GM12878 (cell line): ENCODE results near the gene RDH12. TPM values are rescaled to one million over a fixed set of nuclear protein-coding genes. Genes with fewer than 3 reads are reported as not detected.

Experiments used
- ATAC-seq: fragments of 200-7000 bp; cut with Tn5 transposase; 3 replicates; pipeline ENCODE4 v1.9.1; 2020; ENCODE audit warnings: mild to moderate bottlenecking, moderate library complexity
- BruUV-seq: library from RNA; stranded (reverse); fragments of 400-500 nt; replicated peaks from 2 replicates; lab custom pipeline; 2021; lab: Mats Ljungman, UMichigan
- CTCF ChIA-PET: fragments of 300-600 bp; sonication (Branson Sonifier 250); formaldehyde crosslinking; extraction: SDS; loops from one replicate; lab custom pipeline; 2021; ENCODE audit warnings: inconsistent platforms; lab: Yijun Ruan, JAX
- POLR2A ChIA-PET: fragments of 350-600 bp; formaldehyde crosslinking; extraction: SDS; loops from one replicate; lab custom pipeline; 2021; ENCODE audit warnings: inconsistent platforms; lab: Charles Lee
- RAD21 ChIA-PET: fragments of 300-600 bp; sonication (Branson Sonifier 250); formaldehyde crosslinking; loops from one replicate; lab custom pipeline; 2023; ENCODE audit warnings: antibody characterized with exemption; ENCODE audit not compliant: unreplicated experiment; lab: Charles Lee
- SMC1A ChIA-PET: fragments of 300-600 bp; sonication (Branson Sonifier 250); formaldehyde crosslinking; loops from one replicate; lab custom pipeline; 2023; ENCODE audit not compliant: unreplicated experiment, uncharacterized antibody; lab: Charles Lee
- DNase-seq: peaks from one replicate; pipeline ENCODE4 v3.0.0-alpha.2; 2011; ENCODE audit warnings: low read depth, low spot score
- FAIRE-seq: peaks from 3 replicates; lab custom pipeline; 2011; peaks lifted over from hg19 to GRCh38; lab: Jason Lieb, UNC
- H2AFZ ChIP-seq: 2 replicates; pipeline ENCODE4 v1.6.0; 2011; ENCODE audit warnings: low read depth, low read length, control low read depth; ENCODE audit not compliant: control insufficient read depth
- H3K27ac ChIP-seq: 2 replicates; pipeline ENCODE4 v1.5.1; 2011; ENCODE audit warnings: control low read depth; ENCODE audit not compliant: control insufficient read depth, insufficient read depth
- H3K27me3 ChIP-seq, 2 experiments: replicated peaks in 1 of 2; 2 replicates each; pipeline versions ENCODE4 v1.6.0 to v1.6.1; 2011; ENCODE audit warnings: low read length in 1 of 2; ENCODE audit not compliant: control insufficient read depth in 2 of 2, insufficient read depth in 2 of 2
- H3K36me3 ChIP-seq, 2 experiments: 2 replicates each; pipeline ENCODE4 v1.5.1; 2011; ENCODE audit warnings: low read length in 1 of 2; ENCODE audit not compliant: control insufficient read depth in 2 of 2, insufficient read depth in 2 of 2
- H3K4me1 ChIP-seq: 2 replicates; pipeline ENCODE4 v1.6.1; 2011; ENCODE audit warnings: mild to moderate bottlenecking, low read length, moderate library complexity, mixed read lengths; ENCODE audit not compliant: control insufficient read depth, insufficient read depth
- H3K4me2 ChIP-seq: 2 replicates; pipeline ENCODE4 v1.6.0; 2011; ENCODE audit warnings: control low read depth; ENCODE audit not compliant: control insufficient read depth, insufficient read depth
- H3K4me3 ChIP-seq: fragments of 200-600 bp; sonication (generic); 2 replicates; pipeline ENCODE4 v1.5.1; 2016
- H3K79me2 ChIP-seq: 2 replicates; pipeline ENCODE4 v1.6.0; 2011; ENCODE audit warnings: low read length; ENCODE audit not compliant: control insufficient read depth, insufficient read depth
- H3K9ac ChIP-seq: 2 replicates; pipeline ENCODE4 v1.8.0; 2011; ENCODE audit warnings: low read length, control low read depth, mixed read lengths; ENCODE audit not compliant: control insufficient read depth, insufficient read depth
- H3K9me3 ChIP-seq: replicated peaks from 3 replicates; pipeline ENCODE4 v1.5.1; 2011; ENCODE audit warnings: mild to moderate bottlenecking, low read length; ENCODE audit not compliant: control insufficient read depth, insufficient read depth
- H4K20me1 ChIP-seq: 2 replicates; pipeline ENCODE4 v1.6.0; 2011; ENCODE audit not compliant: control insufficient read depth, insufficient read depth
- BHLHE40 ChIP-seq, 2 experiments: fragments of 450-650 bp in 1 of 2; IDR thresholded peaks; 2 replicates each; pipeline ENCODE4 v1.6.1; 2011 to 2017; ENCODE audit warnings: low read depth in 2 of 2, borderline replicate concordance in 1 of 2, improper control_type of control experiment in 1 of 2, low read length in 1 of 2, mild to moderate bottlenecking in 1 of 2
- BMI1 ChIP-seq: fragments of 450-650 bp; IDR thresholded peaks from 2 replicates; pipeline ENCODE4 v1.6.1; 2016; ENCODE audit warnings: mild to moderate bottlenecking, moderate library complexity, borderline replicate concordance
- CBFB ChIP-seq: IDR thresholded peaks from 2 replicates; pipeline ENCODE4 v1.6.1; 2016; ENCODE audit warnings: antibody characterized with exemption, low read depth
- E4F1 ChIP-seq: fragments of 450-650 bp; IDR thresholded peaks from 2 replicates; pipeline ENCODE4 v1.6.1; 2018; ENCODE audit warnings: borderline replicate concordance, mild to moderate bottlenecking; ENCODE audit not compliant: partially characterized antibody
- EP300 ChIP-seq, 2 experiments: fragments of 150-350 bp in 1 of 2; IDR thresholded peaks; 2 replicates each; pipeline ENCODE4 v1.6.1; 2011 to 2012; ENCODE audit warnings: low read depth in 2 of 2, low read length in 2 of 2, borderline replicate concordance in 1 of 2, improper control_type of control experiment in 1 of 2, inconsistent platforms in 1 of 2; ENCODE audit not compliant: control insufficient read depth in 1 of 2
- ETV6 ChIP-seq, 2 experiments: fragments of 450-650 bp in 1 of 2; IDR thresholded peaks in 1 of 2; conservative IDR thresholded peaks in 1 of 2; 2 replicates each; pipeline ENCODE4 v1.6.1; 2014; ENCODE audit warnings: antibody characterized with exemption in 1 of 2, borderline replicate concordance in 1 of 2, low read depth in 1 of 2, mild to moderate bottlenecking in 1 of 2, moderate library complexity in 1 of 2
- HSF1 ChIP-seq: fragments of 150-350 bp; IDR thresholded peaks from 2 replicates; pipeline ENCODE4 v1.6.1; 2014; ENCODE audit warnings: mild to moderate bottlenecking, low read depth, low read length
- JUNB ChIP-seq: IDR thresholded peaks from 2 replicates; pipeline ENCODE4 v1.6.1; 2016; ENCODE audit warnings: antibody characterized with exemption, mild to moderate bottlenecking
- MEF2A ChIP-seq: IDR thresholded peaks from 2 replicates; pipeline ENCODE4 v1.6.1; 2011; ENCODE audit warnings: low read depth, mild to moderate bottlenecking, low read length, moderate library complexity; ENCODE audit not compliant: insufficient read depth
- MTA2 ChIP-seq: fragments of 450-650 bp; IDR thresholded peaks from 2 replicates; pipeline ENCODE4 v1.6.1; 2016; ENCODE audit warnings: low read depth, mild to moderate bottlenecking, moderate library complexity
- MXI1 ChIP-seq: fragments of 150-350 bp; IDR thresholded peaks from 2 replicates; pipeline ENCODE4 v1.6.1; 2011; ENCODE audit warnings: low read depth, mild to moderate bottlenecking, inconsistent platforms, low read length, improper control_type of control experiment
- RB1 ChIP-seq: fragments of 450-650 bp; formaldehyde crosslinking; IDR thresholded peaks from 2 replicates; pipeline ENCODE4 v1.6.1; 2017; ENCODE audit warnings: mild to moderate bottlenecking, borderline replicate concordance
- RUNX3 ChIP-seq: IDR thresholded peaks from 2 replicates; pipeline ENCODE4 v1.6.1; 2012; ENCODE audit warnings: low read length, inconsistent platforms
- STAT3 ChIP-seq: IDR thresholded peaks from 2 replicates; pipeline ENCODE4 v1.6.1; 2011; ENCODE audit warnings: low read depth, low read length, improper control_type of control experiment
- WGBS: methylation state at CpG from one replicate; pipeline ENCODE4 v1.1.6; 2016; ENCODE audit warnings: low lambda C conversion rate; ENCODE audit not compliant: insufficient replicate concordance, insufficient coverage; ENCODE audit errors: missing lambda C conversion rate; 5-methylcytosine and 5-hydroxymethylcytosine counted together
- in situ Hi-C: fragments of 300-500 bp; cut with MboI; formaldehyde crosslinking; loops from 9 replicates; pipeline ENCODE4 v1.14.3; 2018; ENCODE audit warnings: mixed read lengths
- intact Hi-C: fragments of 100-400 bp; cut with micrococcal nuclease; formaldehyde crosslinking; loops from one replicate; pipeline ENCODE4 v1.14.2; 2022; ENCODE audit not compliant: unreplicated experiment
- polyA plus RNA-seq, 11 experiments: library from polyadenylated mRNA; depleted of rRNA in 4 of 11; unstranded in 6 of 11; stranded (reverse) in 5 of 11; fragments of >200 nt; fragmentation: Nextera tagmentation in 4 of 11; fragmentation: Illumina TruSeq in 1 of 11; extraction: Ambion mirVana in 4 of 11; extraction: Trizol in 1 of 11; gene quantifications; 1 replicate in 1 of 11; 2 replicates in 10 of 11; pipeline versions ENCODE4 v1.2.1 to v1.2.3, GENCODE V29; 2011 to 2016; ENCODE audit warnings: inconsistent platforms in 2 of 11, missing spikeins in 2 of 11, low read depth in 1 of 11
- total RNA-seq, 4 experiments: library from RNA; depleted of rRNA in 3 of 4; stranded (reverse); fragments of >200 nt in 3 of 4; fragmentation: Illumina TruSeq in 1 of 4; extraction: Trizol in 1 of 4; gene quantifications; 2 replicates each; pipeline versions ENCODE4 v1.2.1 to v1.2.3, GENCODE V29; 2013 to 2021
- TF ChIP-seq, protein P1 (sequence below): fragments of 450-650 bp; IDR thresholded peaks from 2 replicates; pipeline ENCODE4 v1.6.1; 2017; ENCODE audit warnings: mild to moderate bottlenecking, low read depth, inconsistent platforms; ENCODE audit not compliant: poor library complexity, severe bottlenecking

RDH12 gene
- total and polyA plus RNA-seq, 10 of the 15 experiments (the other 5 are each of a cell fraction or from before 2014, with no cell fraction given), result not detected

GRCh38 chr14:67680121-67680602, 21.5 kb upstream of the RDH12 start:
- Histone ChIP-seq H3K4me1 (peaks cover 22% of the 10 kb centered on the region), H3K79me2 (no peaks in the 10 kb centered on the region; the same call in none of the 2 replicates), H3K9ac (no peak overlapping the region), H4K20me1 (no peaks in the 10 kb centered on the region), H3K4me2 (peak overlapping the region; percentile 58), H3K4me3 (peak overlapping the region; percentile 25; the same call in 1 of the 2 replicates), H3K36me3 (peaks cover 4 to 27% of the 10 kb centered on the region in 2 experiments; a peak in 3 of 4 replicates), H2AFZ (no peak overlapping the region), H3K27ac (peak overlapping the region; percentile 58), H3K9me3 (no peaks in the 10 kb centered on the region), H3K27me3 (no peaks in the 10 kb centered on the region)
- FAIRE-seq, result peak; percentile 90
- POLR2A ChIA-PET, result interaction anchor here (0.5 to 6.8 kb wide), 3 partner anchors 8 to 12 kb away, joined by 3 to 62 read pairs (median 6); partner anchors contain the start of gene RDH11
- peak; percentile 90 for DNase-seq
- peak; percentile 98 for ATAC-seq
- RAD21 ChIA-PET, result interaction anchor here (0.6 to 2.2 kb wide), 5 partner anchors 10 to 61 kb away, joined by 3 to 14 read pairs (median 7); no protein-coding TSS in a partner anchor
- 29% methylated on average over 3 of the region's 3 CpGs for WGBS
- BruUV-seq, result no TSS peak
- CTCF ChIA-PET, result interaction anchor here (0.6 to 2.4 kb wide), 9 partner anchors 11 to 96 kb away, joined by 3 to 8 read pairs (median 4); partner anchors contain the start of gene RDH11
- in situ Hi-C loops, result no loop called here
- intact Hi-C loops, result loop anchor here (2.0 kb wide), 1 partner anchor 15 kb away; the partner anchor contains the start of gene RDH11
- SMC1A ChIA-PET, result interaction anchor here (1.2 to 7.6 kb wide), 7 partner anchors 9 to 61 kb away, joined by 4 to 41 read pairs (median 7); partner anchors contain the start of gene RDH11
- TF ChIP-seq MTA2, result peak; percentile 90
- TF ChIP-seq EP300 (IDR thresholded peaks at IDR 0.05; ENCODE audit: borderline replicate concordance in 1 of 2, control insufficient read depth in 1 of 2, low read depth in 2 of 2, low read length in 2 of 2), result peak; percentile 54 to 91; a peak in 2 of 4 replicates
- TF ChIP-seq JUNB, result peak; percentile 97
- no peak for TF ChIP-seq BMI1
- TF ChIP-seq STAT3, result peak; percentile 87; the same call in 1 of the 2 replicates
- TF ChIP-seq MEF2A, result 0 out of 2 replicates have a peak, but pooled peaks have one; percentile 28
- TF ChIP-seq, protein P1, sequence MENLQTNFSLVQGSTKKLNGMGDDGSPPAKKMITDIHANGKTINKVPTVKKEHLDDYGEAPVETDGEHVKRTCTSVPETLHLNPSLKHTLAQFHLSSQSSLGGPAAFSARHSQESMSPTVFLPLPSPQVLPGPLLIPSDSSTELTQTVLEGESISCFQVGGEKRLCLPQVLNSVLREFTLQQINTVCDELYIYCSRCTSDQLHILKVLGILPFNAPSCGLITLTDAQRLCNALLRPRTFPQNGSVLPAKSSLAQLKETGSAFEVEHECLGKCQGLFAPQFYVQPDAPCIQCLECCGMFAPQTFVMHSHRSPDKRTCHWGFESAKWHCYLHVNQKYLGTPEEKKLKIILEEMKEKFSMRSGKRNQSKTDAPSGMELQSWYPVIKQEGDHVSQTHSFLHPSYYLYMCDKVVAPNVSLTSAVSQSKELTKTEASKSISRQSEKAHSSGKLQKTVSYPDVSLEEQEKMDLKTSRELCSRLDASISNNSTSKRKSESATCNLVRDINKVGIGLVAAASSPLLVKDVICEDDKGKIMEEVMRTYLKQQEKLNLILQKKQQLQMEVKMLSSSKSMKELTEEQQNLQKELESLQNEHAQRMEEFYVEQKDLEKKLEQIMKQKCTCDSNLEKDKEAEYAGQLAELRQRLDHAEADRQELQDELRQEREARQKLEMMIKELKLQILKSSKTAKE, result peak; percentile 74
- peak; percentile 47; the same call in 1 of the 2 replicates for TF ChIP-seq CBFB
- TF ChIP-seq HSF1, result no peak
- no peak for TF ChIP-seq E4F1
- peak; percentile 98 for TF ChIP-seq RUNX3
- TF ChIP-seq ETV6 (conservative IDR thresholded peaks at IDR 0.05 in 1 of 2, IDR thresholded peaks at IDR 0.05 in 1 of 2; ENCODE audit: borderline replicate concordance in 1 of 2, low read depth in 1 of 2), result peak in 1 of 2 experiments; percentile 83; a peak in 1 of 4 replicates
- TF ChIP-seq BHLHE40 (IDR thresholded peaks at IDR 0.05; ENCODE audit: borderline replicate concordance in 1 of 2, low read depth in 2 of 2, low read length in 1 of 2), result peak; percentile 84 to 90
- TF ChIP-seq MXI1, result no peak
- peak; percentile 34; the same call in 1 of the 2 replicates for TF ChIP-seq RB1
